Epithelial cell of proximal tubule (primary cell): ENCODE results near the gene CERS6. TPM values are rescaled to one million over a fixed set of nuclear protein-coding genes. Genes with fewer than 3 reads are reported as not detected.

Source experiments
- DNase-seq: peaks from one replicate; pipeline ENCODE4 v3.0.0-alpha.2; 2011; ENCODE audit warnings: low read depth
- H3K4me3 ChIP-seq: 2 replicates; pipeline ENCODE4 v1.5.1; 2011; ENCODE audit warnings: low read depth, mild to moderate bottlenecking, low read length
- total RNA-seq: library from RNA; depleted of rRNA; stranded (reverse); fragments of >200 nt; gene quantifications from 2 replicates; pipeline ENCODE4 v1.2.3, GENCODE V29; 2015
- TF ChIP-seq, protein P1 (sequence below): conservative IDR thresholded peaks from 2 replicates; pipeline ENCODE4 v1.5.1; 2012; ENCODE audit warnings: low read depth, mild to moderate bottlenecking, low read length

The CERS6 gene
- total RNA-seq, 1 donor from 2014 or later: 11.6 TPM

DNA sequence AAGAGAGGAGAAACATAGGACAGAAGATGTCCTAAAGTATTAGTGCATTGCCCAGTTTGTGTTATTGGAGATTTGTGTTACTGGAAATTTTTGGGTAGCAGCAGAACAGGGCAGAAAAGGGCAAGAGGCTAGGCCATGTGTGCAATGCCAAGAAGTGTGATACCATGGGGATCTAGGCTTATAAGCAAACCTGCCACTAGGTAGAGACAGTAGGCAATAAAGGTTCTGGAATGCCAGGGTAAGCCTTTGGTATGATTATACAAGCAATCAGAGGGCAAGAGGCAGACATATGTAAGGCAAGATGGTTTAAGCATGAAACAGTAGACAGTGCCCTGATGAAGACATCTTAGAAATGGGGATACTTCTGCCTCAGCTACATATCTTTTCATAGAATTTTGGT is 12.3 kb upstream of the CERS6 start:
- TF ChIP-seq, protein P1, sequence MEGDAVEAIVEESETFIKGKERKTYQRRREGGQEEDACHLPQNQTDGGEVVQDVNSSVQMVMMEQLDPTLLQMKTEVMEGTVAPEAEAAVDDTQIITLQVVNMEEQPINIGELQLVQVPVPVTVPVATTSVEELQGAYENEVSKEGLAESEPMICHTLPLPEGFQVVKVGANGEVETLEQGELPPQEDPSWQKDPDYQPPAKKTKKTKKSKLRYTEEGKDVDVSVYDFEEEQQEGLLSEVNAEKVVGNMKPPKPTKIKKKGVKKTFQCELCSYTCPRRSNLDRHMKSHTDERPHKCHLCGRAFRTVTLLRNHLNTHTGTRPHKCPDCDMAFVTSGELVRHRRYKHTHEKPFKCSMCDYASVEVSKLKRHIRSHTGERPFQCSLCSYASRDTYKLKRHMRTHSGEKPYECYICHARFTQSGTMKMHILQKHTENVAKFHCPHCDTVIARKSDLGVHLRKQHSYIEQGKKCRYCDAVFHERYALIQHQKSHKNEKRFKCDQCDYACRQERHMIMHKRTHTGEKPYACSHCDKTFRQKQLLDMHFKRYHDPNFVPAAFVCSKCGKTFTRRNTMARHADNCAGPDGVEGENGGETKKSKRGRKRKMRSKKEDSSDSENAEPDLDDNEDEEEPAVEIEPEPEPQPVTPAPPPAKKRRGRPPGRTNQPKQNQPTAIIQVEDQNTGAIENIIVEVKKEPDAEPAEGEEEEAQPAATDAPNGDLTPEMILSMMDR: no peak
- no peak for DNase-seq
- no peak overlapping the region for H3K4me3 ChIP-seq

GRCh38 chr2:168445960-168446359 is 10.1 kb upstream of the CERS6 start:
- TF ChIP-seq, protein P1: no peak
- no peak overlapping the region for H3K4me3 ChIP-seq
- no peak for DNase-seq

DNA sequence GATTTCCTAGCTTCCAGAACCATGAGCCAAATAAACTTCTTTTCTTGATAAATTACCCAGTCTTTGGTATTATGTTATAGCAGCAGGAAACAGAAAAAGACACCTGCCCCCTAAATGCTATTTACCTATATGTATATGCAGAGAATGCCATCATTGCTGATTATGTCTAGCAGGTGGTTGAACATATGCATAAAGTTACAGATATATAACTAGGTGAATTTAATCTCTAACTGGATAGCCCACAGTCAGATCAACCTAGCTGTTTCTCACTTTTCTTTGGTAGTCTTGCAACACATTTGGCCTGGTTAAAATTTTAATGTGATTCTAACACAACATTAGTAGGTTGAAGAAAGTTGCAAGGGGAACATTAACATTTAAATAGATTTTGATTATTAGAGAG is 7.1 kb upstream of the CERS6 start:
- DNase-seq: no peak
- no peak overlapping the region for H3K4me3 ChIP-seq
- TF ChIP-seq, protein P1: no peak

DNA sequence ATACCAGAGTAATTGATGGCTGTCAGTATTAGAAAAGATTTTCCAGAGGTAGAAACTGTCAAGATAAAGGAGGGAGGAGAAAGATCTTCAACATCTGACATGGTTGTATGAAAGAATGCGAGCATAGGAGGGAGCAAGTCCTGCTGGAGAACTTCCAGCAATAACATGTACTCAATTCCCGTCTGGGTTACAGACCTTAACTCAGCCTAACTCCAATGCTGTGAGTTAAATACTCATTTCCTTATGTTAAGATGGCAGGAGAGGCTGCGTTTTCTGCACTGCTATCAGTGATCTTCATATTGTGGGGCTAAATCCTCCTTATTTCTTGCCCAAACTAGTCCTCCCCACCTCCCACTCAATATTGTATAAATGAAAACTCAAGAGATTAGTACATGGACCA is 6.7 kb upstream of the CERS6 start:
- DNase-seq: no peak
- TF ChIP-seq, protein P1: no peak
- no peak overlapping the region for H3K4me3 ChIP-seq

- TF ChIP-seq, protein P1: no peak
- DNase-seq: no peak
- no peak overlapping the region for H3K4me3 ChIP-seq
Measured at GRCh38 chr2:168450171-168450570, 5.9 kb upstream of the CERS6 start.

- TF ChIP-seq, protein P1: no peak
- no peak for DNase-seq
- H3K4me3 ChIP-seq: no peak overlapping the region
Measured at GRCh38 chr2:168450732-168451131, 5.3 kb upstream of the CERS6 start.

DNA sequence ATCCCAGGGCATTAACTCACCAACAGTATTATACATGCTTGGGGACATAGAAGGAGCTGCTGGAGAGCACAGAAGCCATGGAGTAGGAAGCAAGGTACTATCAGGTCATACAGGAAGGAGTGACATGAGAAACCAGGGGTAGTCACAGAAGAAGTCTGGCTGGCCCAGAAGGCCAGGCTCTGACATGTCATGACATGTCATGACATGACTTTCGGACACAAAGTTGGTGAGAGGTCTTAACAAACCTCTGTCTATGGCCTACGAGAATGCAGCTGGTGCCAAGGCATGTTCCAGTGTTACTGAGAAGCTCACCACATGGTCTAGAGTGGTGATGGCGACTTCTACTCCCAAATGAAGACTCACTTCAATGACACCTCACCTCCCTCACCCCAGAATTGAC is 3.3 kb upstream of the CERS6 start:
- no peak overlapping the region for H3K4me3 ChIP-seq
- DNase-seq: no peak
- TF ChIP-seq, protein P1: no peak
